ENCODE measurements around the gene GRHL1.

The GRHL1 gene

DNA sequence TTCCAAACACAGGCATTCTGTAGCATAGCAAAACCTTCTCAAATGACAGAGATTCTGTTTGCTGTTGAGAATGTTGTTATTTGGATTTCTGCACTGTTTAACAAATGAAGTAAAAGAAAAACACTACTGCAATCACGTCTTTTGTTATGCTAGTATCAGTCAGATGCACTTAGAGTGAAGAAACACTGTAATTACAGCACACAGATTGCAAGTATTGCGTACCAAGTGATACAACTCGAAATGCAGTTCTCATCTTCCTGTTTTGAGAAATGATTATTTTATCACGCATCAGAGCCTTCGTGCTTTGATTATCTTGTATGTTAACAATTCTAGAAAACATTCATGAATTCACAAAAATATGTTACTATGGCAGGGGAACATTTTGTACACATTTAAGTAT, 50.1 kb downstream of the GRHL1 start:
- Histone ChIP-seq H3K9me2 (replicated peaks; ENCODE audit: insufficient read depth, low read length) (no peaks in the 10 kb centered on the region), H3K27ac (ENCODE audit: low read length) (no peak overlapping the region), H2AFZ (ENCODE audit: low read length) (no peak overlapping the region), H3K79me2 (ENCODE audit: low read length) (no peaks in the 10 kb centered on the region), H4K20me1 (ENCODE audit: insufficient read depth, low read length) (no peaks in the 10 kb centered on the region), H3K4me3 (ENCODE audit: low read length) (no peak overlapping the region), H3K27me3 (replicated peaks; ENCODE audit: insufficient read depth, low read length) (no peaks in the 10 kb centered on the region), H3K4me1 (ENCODE audit: low read length) (no peaks in the 10 kb centered on the region), H3K4me2 (ENCODE audit: low read depth, low read length) (no peak overlapping the region), H3K9me3 (replicated peaks; ENCODE audit: insufficient read depth, low read length) (no peaks in the 10 kb centered on the region), H3K9ac (ENCODE audit: low read length) (no peak overlapping the region), H3K36me3 (replicated peaks; ENCODE audit: insufficient read depth, low read length) (no peaks in the 10 kb centered on the region), H3F3A (ENCODE audit: insufficient read depth, low read length) (no peaks in the 10 kb centered on the region)
- no peak for DNase-seq
- no peak for TF ChIP-seq EZH2 (optimal IDR thresholded peaks at IDR 0.05; ENCODE audit: low read depth, low read length)
- no peak for TF ChIP-seq EZH2phosphoT487 (IDR thresholded peaks at IDR 0.05; ENCODE audit: low read length)
- TF ChIP-seq CTCF (IDR thresholded peaks at IDR 0.05; ENCODE audit: low read length) = no peak

GRCh38 chr2:10002109-10002508, 50.6 kb downstream of the GRHL1 start:
- no peaks in the 10 kb centered on the region for H3K9me3 ChIP-seq (replicated peaks; ENCODE audit: insufficient read depth, low read length)
- H3K27ac ChIP-seq (ENCODE audit: low read length) = no peak overlapping the region
- no peaks in the 10 kb centered on the region for H4K20me1 ChIP-seq (ENCODE audit: insufficient read depth, low read length)
- no peaks in the 10 kb centered on the region for H3K79me2 ChIP-seq (ENCODE audit: low read length)
- TF ChIP-seq EZH2phosphoT487 (IDR thresholded peaks at IDR 0.05; ENCODE audit: low read length) (no peak), CTCF (IDR thresholded peaks at IDR 0.05; ENCODE audit: low read length) (no peak), EZH2 (optimal IDR thresholded peaks at IDR 0.05; ENCODE audit: low read depth, low read length) (no peak)
- no peaks in the 10 kb centered on the region for H3K36me3 ChIP-seq (replicated peaks; ENCODE audit: insufficient read depth, low read length)
- no peak overlapping the region for H3K9ac ChIP-seq (ENCODE audit: low read length)
- H3K9me2 ChIP-seq (replicated peaks; ENCODE audit: insufficient read depth, low read length) = no peaks in the 10 kb centered on the region
- H3F3A ChIP-seq (ENCODE audit: insufficient read depth, low read length) = no peaks in the 10 kb centered on the region
- DNase-seq = no peak
- no peak overlapping the region for H2AFZ ChIP-seq (ENCODE audit: low read length)
- H3K4me1 ChIP-seq (ENCODE audit: low read length) = no peaks in the 10 kb centered on the region
- no peak overlapping the region for H3K4me2 ChIP-seq (ENCODE audit: low read depth, low read length)
- H3K4me3 ChIP-seq (ENCODE audit: low read length) = no peak overlapping the region
- no peaks in the 10 kb centered on the region for H3K27me3 ChIP-seq (replicated peaks; ENCODE audit: insufficient read depth, low read length)

GRCh38 chr2:10002681-10003080, 51.2 kb downstream of the GRHL1 start:
- Histone ChIP-seq H3K27ac (ENCODE audit: low read length) (no peak overlapping the region), H2AFZ (ENCODE audit: low read length) (no peak overlapping the region), H3K9ac (ENCODE audit: low read length) (no peak overlapping the region), H3K36me3 (replicated peaks; ENCODE audit: insufficient read depth, low read length) (no peaks in the 10 kb centered on the region), H3K79me2 (ENCODE audit: low read length) (no peaks in the 10 kb centered on the region), H4K20me1 (ENCODE audit: insufficient read depth, low read length) (no peaks in the 10 kb centered on the region), H3K4me3 (ENCODE audit: low read length) (no peak overlapping the region), H3K9me2 (replicated peaks; ENCODE audit: insufficient read depth, low read length) (no peaks in the 10 kb centered on the region), H3K27me3 (replicated peaks; ENCODE audit: insufficient read depth, low read length) (no peaks in the 10 kb centered on the region), H3F3A (ENCODE audit: insufficient read depth, low read length) (no peaks in the 10 kb centered on the region), H3K4me2 (ENCODE audit: low read depth, low read length) (no peak overlapping the region), H3K9me3 (replicated peaks; ENCODE audit: insufficient read depth, low read length) (no peaks in the 10 kb centered on the region), H3K4me1 (ENCODE audit: low read length) (no peaks in the 10 kb centered on the region)
- TF ChIP-seq EZH2 (optimal IDR thresholded peaks at IDR 0.05; ENCODE audit: low read depth, low read length) = no peak
- DNase-seq = no peak

DNA sequence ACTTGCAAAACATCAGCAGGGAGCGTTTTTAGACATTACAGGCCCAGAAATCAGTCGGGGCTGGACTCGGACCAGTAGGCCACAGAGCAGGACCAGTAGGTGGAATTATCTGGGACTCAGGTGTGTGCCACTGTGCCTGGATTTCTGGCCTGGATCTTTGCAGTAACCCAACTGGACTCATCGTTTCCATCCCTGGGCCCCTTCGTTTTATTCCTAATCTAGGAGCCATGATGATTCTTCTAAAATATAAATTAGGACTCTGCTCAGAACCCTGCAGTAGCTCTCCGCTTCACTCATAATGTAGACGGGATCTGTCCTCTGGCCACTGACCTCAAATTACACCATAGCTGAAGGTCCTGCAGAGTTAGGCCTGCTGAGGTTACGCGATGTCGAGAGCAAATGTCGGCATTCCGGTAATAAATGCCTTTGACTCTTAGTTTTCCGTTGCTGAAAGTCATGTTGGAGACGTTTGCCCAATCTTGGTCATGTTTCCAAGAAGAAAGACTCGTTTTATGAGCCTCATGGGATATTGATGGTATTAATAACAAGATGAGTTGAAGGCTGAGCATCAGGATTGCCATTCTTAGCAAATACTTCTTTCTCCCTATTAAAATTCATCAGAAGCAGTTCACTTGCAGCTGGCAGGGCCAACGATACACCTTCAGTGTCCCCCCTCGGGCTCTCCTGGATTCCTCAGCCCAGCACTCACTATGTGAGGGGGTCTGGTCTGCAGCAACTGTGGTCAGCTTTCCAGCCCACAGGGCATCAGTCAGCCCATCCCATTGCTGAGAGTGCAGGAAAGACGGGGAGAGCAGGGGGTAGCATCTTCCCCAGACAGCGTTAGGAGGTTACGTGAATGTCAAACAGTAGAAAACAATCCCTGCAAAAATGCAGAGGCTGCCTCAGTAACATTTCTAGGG, 52.0 kb downstream of the GRHL1 start:
- H3K27ac ChIP-seq (ENCODE audit: low read length) = no peak overlapping the region
- no peak for DNase-seq

More for the DNA sequence above, 52.0 kb downstream of the GRHL1 start:
- no peaks in the 10 kb centered on the region for H4K20me1 ChIP-seq (ENCODE audit: insufficient read depth, low read length)
- H3K9ac ChIP-seq (ENCODE audit: low read length) = no peak overlapping the region
- no peaks in the 10 kb centered on the region for H3F3A ChIP-seq (ENCODE audit: insufficient read depth, low read length)
- TF ChIP-seq CTCF (IDR thresholded peaks at IDR 0.05; ENCODE audit: low read length) (no peak), EZH2 (optimal IDR thresholded peaks at IDR 0.05; ENCODE audit: low read depth, low read length) (no peak), EZH2phosphoT487 (IDR thresholded peaks at IDR 0.05; ENCODE audit: low read length) (no peak)
- no peaks in the 10 kb centered on the region for H3K27me3 ChIP-seq (replicated peaks; ENCODE audit: insufficient read depth, low read length)
- H3K36me3 ChIP-seq (replicated peaks; ENCODE audit: insufficient read depth, low read length) = no peaks in the 10 kb centered on the region
- H3K4me3 ChIP-seq (ENCODE audit: low read length) = no peak overlapping the region
- no peaks in the 10 kb centered on the region for H3K9me2 ChIP-seq (replicated peaks; ENCODE audit: insufficient read depth, low read length)
- no peaks in the 10 kb centered on the region for H3K4me1 ChIP-seq (ENCODE audit: low read length)
- H3K4me2 ChIP-seq (ENCODE audit: low read depth, low read length) = no peak overlapping the region
- no peaks in the 10 kb centered on the region for H3K79me2 ChIP-seq (ENCODE audit: low read length)
- no peaks in the 10 kb centered on the region for H3K9me3 ChIP-seq (replicated peaks; ENCODE audit: insufficient read depth, low read length)
- no peak overlapping the region for H2AFZ ChIP-seq (ENCODE audit: low read length)
